Mucosa of rectum (tissue), 2 donors: ENCODE results near the gene SYT15.
"Not testable (repeated sequence)": the region's sequence is repeated elsewhere in the genome, so short reads cannot be mapped to it uniquely, and the experiment has no call there.

Experiments used
- H3K27ac ChIP-seq, 2 donors: one replicate each; pipeline ENCODE4 v1.7.0; 2013; ENCODE audit warnings: inconsistent platforms in 2 of 2, low read depth in 2 of 2, low read length in 2 of 2
- H3K27me3 ChIP-seq, 2 donors: one replicate each; pipeline ENCODE4 v1.7.0; 2013; ENCODE audit warnings: low read length in 2 of 2; ENCODE audit not compliant: control insufficient read depth in 2 of 2, insufficient read depth in 2 of 2
- H3K36me3 ChIP-seq, 2 donors: one replicate each; pipeline ENCODE4 v1.7.0; 2013; ENCODE audit warnings: low read length in 2 of 2; ENCODE audit not compliant: control insufficient read depth in 2 of 2, insufficient read depth in 2 of 2
- H3K4me1 ChIP-seq, 2 donors: one replicate each; pipeline ENCODE4 v1.7.0; 2013; ENCODE audit warnings: low read length in 2 of 2, mild to moderate bottlenecking in 1 of 2; ENCODE audit not compliant: control insufficient read depth in 2 of 2, insufficient read depth in 2 of 2
- H3K4me3 ChIP-seq, 2 donors: one replicate each; pipeline ENCODE4 v1.7.0; 2013; ENCODE audit warnings: low read length in 2 of 2
- H3K9ac ChIP-seq, 2 donors: one replicate each; pipeline ENCODE4 v1.7.0; 2013; ENCODE audit warnings: low read length in 2 of 2, low read depth in 1 of 2, mild to moderate bottlenecking in 1 of 2
- H3K9me3 ChIP-seq, 2 donors: one replicate each; pipeline ENCODE4 v1.7.0; 2013; ENCODE audit warnings: low read length in 2 of 2; ENCODE audit not compliant: control insufficient read depth in 2 of 2
- donor health status: healthy.
- donor health status: Normal muscosa, but diverticular disease.

The SYT15 gene

GRCh38 chr10:46573884-46574283, 5.0 kb upstream of the SYT15 start:
- not testable (repeated sequence) for H3K27ac ChIP-seq, H3K4me1 ChIP-seq, H3K9me3 ChIP-seq, H3K27me3 ChIP-seq, H3K9ac ChIP-seq, H3K36me3 ChIP-seq, H3K4me3 ChIP-seq

- not testable (repeated sequence) for H3K27me3 ChIP-seq, H3K36me3 ChIP-seq, H3K4me1 ChIP-seq, H3K27ac ChIP-seq, H3K9me3 ChIP-seq, H3K9ac ChIP-seq, H3K4me3 ChIP-seq
Measured at GRCh38 chr10:46577624-46578473, 1.1 kb upstream of the SYT15 start.

- H3K9me3 ChIP-seq, H3K36me3 ChIP-seq, H3K4me3 ChIP-seq, H3K4me1 ChIP-seq, H3K27me3 ChIP-seq, H3K9ac ChIP-seq, H3K27ac ChIP-seq: not testable (repeated sequence)
Measured at GRCh38 chr10:46579378-46579777, 450 bp downstream of the SYT15 start.

DNA sequence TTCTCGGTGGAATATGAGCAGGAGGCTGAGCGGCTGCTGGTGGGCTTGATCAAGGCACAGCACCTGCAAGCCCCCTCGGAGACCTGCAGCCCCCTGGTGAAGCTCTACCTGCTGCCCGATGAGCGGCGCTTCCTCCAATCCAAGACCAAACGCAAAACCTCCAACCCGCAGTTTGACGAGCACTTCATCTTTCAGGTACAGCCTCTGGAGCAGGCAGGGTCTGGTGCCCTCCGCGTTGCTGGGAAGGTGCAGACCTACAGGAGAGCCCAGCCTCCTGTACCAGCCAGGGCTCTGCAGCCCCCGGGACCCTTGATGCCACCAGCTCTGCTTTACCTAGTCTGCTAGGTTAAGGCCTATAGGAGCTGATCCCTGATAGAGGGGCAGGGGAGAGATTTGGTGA, 3.1 kb downstream of the SYT15 start:
- not testable (repeated sequence) for H3K27me3 ChIP-seq, H3K9me3 ChIP-seq, H3K4me1 ChIP-seq, H3K27ac ChIP-seq, H3K36me3 ChIP-seq, H3K4me3 ChIP-seq, H3K9ac ChIP-seq

GRCh38 chr10:46582568-46582967, 3.6 kb downstream of the SYT15 start:
- H3K4me3 ChIP-seq, H3K9ac ChIP-seq, H3K36me3 ChIP-seq, H3K27me3 ChIP-seq, H3K9me3 ChIP-seq, H3K27ac ChIP-seq, H3K4me1 ChIP-seq: not testable (repeated sequence)

DNA sequence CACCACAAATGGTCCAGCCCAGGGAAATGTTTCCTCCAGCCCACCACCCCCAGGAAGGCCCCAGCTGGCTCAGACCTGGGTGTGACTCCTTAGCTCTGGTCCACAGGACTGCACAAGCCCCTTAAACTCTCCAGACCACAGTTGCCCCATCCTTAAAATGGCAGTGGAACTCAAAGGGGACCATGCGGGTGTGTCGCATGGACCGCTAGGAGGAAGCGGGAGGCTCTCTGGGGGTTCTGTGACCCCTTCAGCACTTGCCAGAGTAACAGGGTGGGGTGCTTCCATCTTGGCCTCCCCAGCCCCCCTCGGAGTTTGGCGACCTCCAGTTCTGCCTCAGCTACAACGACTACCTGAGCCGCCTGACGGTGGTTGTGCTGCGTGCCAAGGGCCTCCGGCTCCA, 5.3 kb downstream of the SYT15 start:
- not testable (repeated sequence) for H3K9ac ChIP-seq, H3K4me1 ChIP-seq, H3K9me3 ChIP-seq, H3K36me3 ChIP-seq, H3K27me3 ChIP-seq, H3K4me3 ChIP-seq, H3K27ac ChIP-seq

DNA sequence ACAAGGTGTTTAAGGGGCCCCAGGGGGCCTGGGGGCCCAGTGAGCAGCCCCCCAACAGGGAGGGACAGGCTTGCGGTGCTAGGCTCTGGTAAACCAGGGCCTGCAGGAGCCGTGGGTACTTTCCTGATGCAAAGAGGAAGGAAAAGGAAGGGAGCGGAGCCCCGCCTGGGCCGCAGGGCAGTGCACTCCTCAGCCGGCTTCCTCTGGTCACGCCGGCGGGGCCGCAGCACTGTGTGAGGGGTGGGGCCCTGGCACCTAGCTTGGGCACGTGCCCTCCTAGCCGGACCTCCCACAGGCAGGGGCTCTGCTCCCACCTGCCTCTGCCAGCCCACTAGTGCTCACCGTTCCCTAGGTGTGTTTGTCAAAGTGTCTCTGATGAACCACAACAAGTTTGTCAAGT, 6.3 kb downstream of the SYT15 start:
- H3K27ac ChIP-seq, H3K4me1 ChIP-seq, H3K4me3 ChIP-seq, H3K36me3 ChIP-seq, H3K27me3 ChIP-seq, H3K9ac ChIP-seq, H3K9me3 ChIP-seq: not testable (repeated sequence)

GRCh38 chr10:46587546-46587945, 8.6 kb downstream of the SYT15 start:
- not testable (repeated sequence) for H3K27me3 ChIP-seq, H3K4me3 ChIP-seq, H3K9ac ChIP-seq, H3K36me3 ChIP-seq, H3K4me1 ChIP-seq, H3K27ac ChIP-seq, H3K9me3 ChIP-seq

GRCh38 chr10:46588221-46588620, 9.3 kb downstream of the SYT15 start:
- not testable (repeated sequence) for H3K36me3 ChIP-seq, H3K4me3 ChIP-seq, H3K27me3 ChIP-seq, H3K9me3 ChIP-seq, H3K9ac ChIP-seq, H3K27ac ChIP-seq, H3K4me1 ChIP-seq

DNA sequence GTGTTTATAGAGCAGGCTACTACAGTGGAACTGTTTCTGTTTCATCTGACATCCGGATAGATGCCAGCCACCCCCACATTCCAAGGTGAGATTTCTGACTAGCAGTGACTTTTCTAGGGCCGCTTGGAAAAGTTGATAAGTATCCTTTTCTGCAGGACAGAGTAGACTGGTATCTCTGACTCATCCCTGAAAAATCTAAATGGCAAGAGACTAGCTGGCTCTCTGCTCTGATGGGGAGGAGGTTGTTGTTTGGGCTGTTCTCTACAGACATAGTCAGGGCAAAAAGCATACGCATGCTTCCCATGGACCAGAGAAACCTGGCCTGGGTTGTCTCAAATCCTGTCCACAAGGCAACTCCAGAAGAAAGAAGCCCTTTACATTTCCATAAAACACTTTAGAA, 10.7 kb downstream of the SYT15 start:
- not testable (repeated sequence) for H3K9me3 ChIP-seq, H3K27ac ChIP-seq, H3K36me3 ChIP-seq, H3K4me3 ChIP-seq, H3K27me3 ChIP-seq, H3K4me1 ChIP-seq, H3K9ac ChIP-seq

DNA sequence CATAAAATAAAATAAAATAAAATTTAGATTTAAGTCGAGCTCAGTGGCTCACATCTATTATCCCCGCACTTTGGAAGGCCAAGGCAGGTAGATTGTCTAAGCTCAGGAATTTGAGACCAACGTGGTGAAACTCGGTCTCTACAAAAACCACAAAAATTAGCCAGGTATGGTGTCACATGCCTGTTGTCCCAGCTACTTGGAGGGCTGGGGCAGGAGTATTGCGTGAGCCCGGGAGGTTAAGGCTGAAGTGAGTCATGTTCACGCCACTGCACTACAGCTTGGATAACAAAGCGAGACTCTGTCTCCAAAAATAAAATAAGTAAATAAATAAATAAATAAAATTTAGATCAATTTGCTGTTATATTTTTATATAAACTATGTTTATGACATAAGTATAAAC, 12.1 kb downstream of the SYT15 start:
- H3K27ac ChIP-seq, H3K9ac ChIP-seq, H3K4me3 ChIP-seq, H3K9me3 ChIP-seq, H3K4me1 ChIP-seq, H3K27me3 ChIP-seq, H3K36me3 ChIP-seq: not testable (repeated sequence)
